K562 (cell line): ENCODE measurements around the gene SLC31A1.

Source experiments
- POLR2AphosphoS5 ChIP-seq: IDR thresholded peaks from 2 replicates; pipeline ENCODE4 v1.6.1; 2011; ENCODE audit warnings: mild to moderate bottlenecking, low read depth, low read length, moderate library complexity; ENCODE audit not compliant: control insufficient read depth, insufficient read depth
- RAD21 ChIP-seq, 2 experiments: fragments of 250-450 bp in 1 of 2; fragments of 450-650 bp in 1 of 2; sonication (Bioruptor Pico) in 1 of 2; formaldehyde crosslinking in 1 of 2; IDR thresholded peaks in 1 of 2; conservative IDR thresholded peaks in 1 of 2; 2 replicates each; pipeline versions ENCODE4 v1.4.0 to v1.8.0; 2020 to 2022; ENCODE audit warnings: mild to moderate bottlenecking in 2 of 2, moderate library complexity in 1 of 2
- ZNF311 ChIP-seq: fragments of 250-450 bp; sonication (Bioruptor Pico); IDR thresholded peaks from 2 replicates; pipeline ENCODE4 v1.4.0; 2020; ENCODE audit warnings: mild to moderate bottlenecking, moderate library complexity
- TF ChIP-seq, protein P1 (sequence below), 3 experiments: IDR thresholded peaks in 2 of 3; conservative IDR thresholded peaks in 1 of 3; 2 replicates each; pipeline ENCODE4 v1.5.1; 2011 to 2012; ENCODE audit warnings: low read length in 3 of 3, mild to moderate bottlenecking in 3 of 3, control low read depth in 2 of 3, improper control_type of control experiment in 1 of 3, inconsistent platforms in 1 of 3, low read depth in 1 of 3, mixed read lengths in 1 of 3, moderate library complexity in 1 of 3; ENCODE audit not compliant: insufficient read depth in 2 of 3

DNA sequence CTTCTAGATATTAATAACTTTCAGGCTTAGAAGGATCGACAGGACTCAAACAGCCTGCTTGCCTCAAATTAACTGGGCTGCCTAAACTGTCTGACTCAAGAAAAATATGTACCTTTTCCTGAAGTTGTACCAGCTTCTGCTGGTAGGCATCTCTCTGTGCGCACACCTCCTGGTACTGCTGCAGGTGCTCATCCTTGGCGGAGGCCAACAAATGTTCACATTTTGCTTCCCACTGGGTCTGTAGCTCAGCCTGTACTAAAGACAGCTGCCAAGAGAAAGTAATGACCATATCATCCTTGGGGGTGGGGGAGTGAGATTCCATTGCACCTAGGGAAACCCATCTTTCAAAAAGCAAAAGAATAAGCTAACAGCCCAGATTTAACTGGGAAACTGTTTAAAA is 48.0 kb upstream of the SLC31A1 start:
- TF ChIP-seq, protein P1, sequence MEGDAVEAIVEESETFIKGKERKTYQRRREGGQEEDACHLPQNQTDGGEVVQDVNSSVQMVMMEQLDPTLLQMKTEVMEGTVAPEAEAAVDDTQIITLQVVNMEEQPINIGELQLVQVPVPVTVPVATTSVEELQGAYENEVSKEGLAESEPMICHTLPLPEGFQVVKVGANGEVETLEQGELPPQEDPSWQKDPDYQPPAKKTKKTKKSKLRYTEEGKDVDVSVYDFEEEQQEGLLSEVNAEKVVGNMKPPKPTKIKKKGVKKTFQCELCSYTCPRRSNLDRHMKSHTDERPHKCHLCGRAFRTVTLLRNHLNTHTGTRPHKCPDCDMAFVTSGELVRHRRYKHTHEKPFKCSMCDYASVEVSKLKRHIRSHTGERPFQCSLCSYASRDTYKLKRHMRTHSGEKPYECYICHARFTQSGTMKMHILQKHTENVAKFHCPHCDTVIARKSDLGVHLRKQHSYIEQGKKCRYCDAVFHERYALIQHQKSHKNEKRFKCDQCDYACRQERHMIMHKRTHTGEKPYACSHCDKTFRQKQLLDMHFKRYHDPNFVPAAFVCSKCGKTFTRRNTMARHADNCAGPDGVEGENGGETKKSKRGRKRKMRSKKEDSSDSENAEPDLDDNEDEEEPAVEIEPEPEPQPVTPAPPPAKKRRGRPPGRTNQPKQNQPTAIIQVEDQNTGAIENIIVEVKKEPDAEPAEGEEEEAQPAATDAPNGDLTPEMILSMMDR (IDR thresholded peaks at IDR 0.05 in 2 of 3, conservative IDR thresholded peaks at IDR 0.05 in 1 of 3; ENCODE audit: insufficient read depth in 2 of 3, low read depth in 1 of 3, low read length in 3 of 3): no peak
- TF ChIP-seq ZNF311: no peak
- TF ChIP-seq POLR2AphosphoS5: no peak
- no peak for TF ChIP-seq RAD21 (CRISPR knock-in tag; conservative IDR thresholded peaks at IDR 0.05 in 1 of 2, IDR thresholded peaks at IDR 0.05 in 1 of 2)
